ENCODE measurements around the gene MYL12B.
"Not testable (repeated sequence)": the region's sequence is repeated elsewhere in the genome, so short reads cannot be mapped to it uniquely, and the experiment has no call there.

Gene MYL12B

DNA sequence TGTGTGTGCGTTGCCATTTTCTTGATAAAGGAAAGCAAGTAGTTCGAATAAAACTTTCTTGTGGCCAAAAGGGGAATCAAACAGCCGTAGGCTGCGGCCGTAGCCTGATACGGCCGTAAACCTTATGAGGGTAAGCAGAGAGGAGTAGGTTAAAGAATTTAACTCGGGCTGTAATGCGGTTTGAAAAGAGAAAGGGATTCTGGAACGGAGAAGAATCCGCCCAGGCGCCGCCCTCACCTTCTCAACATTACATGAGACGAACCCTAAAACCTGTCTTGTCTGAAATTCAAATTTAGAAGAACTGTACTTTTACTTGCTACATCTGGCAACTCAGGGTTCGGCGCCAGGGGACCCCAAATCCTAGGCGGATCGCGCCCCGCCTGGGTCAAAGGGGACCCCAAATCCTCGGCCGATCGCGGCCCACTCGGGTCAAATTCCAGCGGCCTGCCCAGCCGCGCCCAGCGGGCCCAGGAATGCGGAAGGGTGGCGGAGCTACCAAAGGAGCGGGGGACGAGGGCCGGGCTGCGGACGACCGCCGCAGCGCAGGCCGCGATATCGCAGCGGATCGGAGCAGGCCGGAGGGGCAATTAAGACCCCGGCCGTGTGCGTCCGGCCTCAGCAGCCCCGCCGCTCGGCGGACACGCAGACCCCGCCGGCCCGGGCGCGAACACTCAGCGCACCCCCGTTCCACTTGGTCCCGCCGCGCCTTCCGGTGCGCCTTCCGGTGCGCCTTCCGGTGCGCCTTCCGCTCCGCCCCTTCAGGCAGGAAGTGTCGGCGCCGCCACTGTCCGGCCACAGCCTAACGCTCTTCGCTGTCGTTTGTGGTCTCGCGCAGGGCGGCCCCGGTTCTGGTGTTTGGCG, at the start of gene MYL12B:
Gene MYL12B, plus strand, starts transcription at position 761 of the 861 bp plus-strand sequence. CDS start 10,766 bp downstream, outside the sequence.
- DNase-seq, result peak; percentile 71

GRCh38 chr18:3212657-3213056, 49.3 kb upstream of the MYL12B start:
- no peak for DNase-seq

GRCh38 chr18:3213300-3214059, 48.5 kb upstream of the MYL12B start:
- peak; percentile 11 for DNase-seq

DNA sequence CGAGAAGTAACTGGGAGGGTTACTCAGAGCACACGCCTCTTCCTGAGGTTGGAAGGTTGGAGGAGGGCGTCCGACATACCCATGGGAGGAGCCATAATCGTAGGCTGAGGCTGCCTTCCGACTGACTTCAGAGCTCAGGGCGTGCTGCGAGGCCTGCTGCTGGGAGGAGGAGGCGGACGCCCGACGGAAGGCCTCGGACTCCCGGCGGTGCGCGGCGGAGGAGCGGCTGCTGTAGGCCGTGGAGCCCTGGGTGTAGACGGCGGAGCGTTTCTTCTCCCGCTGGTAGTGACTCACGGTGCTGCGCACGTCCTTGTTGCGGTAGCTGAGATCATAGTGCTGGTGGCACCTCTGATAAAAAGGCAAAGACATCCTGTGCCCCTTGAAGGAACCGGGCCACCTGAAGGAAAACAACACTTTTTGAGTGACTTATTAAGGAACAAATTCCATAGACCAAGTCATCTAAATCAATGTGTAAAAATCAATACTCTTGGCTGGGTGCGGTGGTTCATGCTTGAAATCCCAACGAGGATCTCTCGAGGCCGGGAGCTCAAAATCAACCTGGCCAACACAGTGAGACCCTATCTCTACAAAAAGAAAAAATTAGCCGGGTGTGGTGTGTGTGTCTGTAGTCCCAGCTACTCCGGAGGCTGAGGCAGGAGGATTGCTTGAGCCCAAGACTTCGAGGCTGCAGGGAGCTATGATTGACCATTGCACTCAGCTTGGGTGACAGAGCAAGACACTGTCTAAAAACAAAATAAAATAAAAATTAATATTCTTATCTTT, 46.9 kb upstream of the MYL12B start:
- DNase-seq, result no peak

DNA sequence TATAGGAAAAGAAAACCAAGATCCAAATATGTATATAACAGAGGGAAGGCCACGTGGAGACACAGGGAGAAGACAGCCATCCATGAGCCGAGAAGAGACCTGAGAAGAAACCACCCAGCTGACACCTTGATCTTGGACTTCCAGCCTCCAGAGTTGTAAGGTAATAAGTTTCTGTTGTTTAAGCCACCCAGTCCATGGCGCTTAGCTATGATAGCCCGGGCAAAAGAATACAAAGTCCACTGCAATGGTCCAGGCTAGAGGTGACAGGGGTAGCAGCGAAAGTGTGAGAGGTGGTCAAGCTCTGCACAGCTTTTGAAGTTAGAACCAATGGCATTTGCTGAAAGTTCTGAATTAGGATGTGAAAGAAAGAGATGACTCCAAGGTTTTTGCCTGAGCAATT, 44.9 kb upstream of the MYL12B start:
- no peak for DNase-seq

DNA sequence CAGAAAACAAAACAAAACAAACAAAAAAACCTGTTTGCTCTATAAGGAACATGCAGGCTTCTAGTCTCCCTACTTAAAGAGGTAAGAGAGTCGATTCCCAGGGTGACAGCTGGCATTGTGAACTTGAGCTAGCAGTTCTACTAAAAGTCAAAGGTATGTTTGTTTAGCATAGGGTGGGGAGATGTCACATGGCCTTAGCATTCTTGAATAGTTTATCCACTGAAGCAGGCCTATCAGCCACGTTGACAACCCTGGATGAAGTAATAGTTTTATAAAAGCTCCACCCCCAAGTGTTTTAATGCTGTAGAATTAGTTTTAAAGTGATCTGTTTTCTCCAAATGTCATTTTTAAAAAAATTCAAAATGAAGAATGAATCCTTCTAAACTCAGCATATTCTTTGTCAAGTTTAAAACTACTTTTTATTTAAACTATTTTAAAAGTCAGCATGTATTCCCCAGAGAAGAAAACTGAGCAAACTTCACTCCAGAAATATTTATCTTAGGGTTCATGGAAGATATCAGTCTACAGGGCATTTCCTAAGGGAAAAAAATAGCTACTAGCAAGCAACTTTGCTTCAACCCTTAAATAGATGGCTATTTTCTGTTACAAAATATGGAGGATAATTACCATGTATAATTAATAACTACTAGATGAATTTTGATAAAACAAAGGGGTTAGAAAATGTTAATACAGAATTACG, 43.8 kb upstream of the MYL12B start:
- peak; percentile 80 for DNase-seq

GRCh38 chr18:3218819-3219218, 43.1 kb upstream of the MYL12B start:
- DNase-seq, result no peak

GRCh38 chr18:3219241-3219630, 42.7 kb upstream of the MYL12B start:
- no peak for DNase-seq

DNA sequence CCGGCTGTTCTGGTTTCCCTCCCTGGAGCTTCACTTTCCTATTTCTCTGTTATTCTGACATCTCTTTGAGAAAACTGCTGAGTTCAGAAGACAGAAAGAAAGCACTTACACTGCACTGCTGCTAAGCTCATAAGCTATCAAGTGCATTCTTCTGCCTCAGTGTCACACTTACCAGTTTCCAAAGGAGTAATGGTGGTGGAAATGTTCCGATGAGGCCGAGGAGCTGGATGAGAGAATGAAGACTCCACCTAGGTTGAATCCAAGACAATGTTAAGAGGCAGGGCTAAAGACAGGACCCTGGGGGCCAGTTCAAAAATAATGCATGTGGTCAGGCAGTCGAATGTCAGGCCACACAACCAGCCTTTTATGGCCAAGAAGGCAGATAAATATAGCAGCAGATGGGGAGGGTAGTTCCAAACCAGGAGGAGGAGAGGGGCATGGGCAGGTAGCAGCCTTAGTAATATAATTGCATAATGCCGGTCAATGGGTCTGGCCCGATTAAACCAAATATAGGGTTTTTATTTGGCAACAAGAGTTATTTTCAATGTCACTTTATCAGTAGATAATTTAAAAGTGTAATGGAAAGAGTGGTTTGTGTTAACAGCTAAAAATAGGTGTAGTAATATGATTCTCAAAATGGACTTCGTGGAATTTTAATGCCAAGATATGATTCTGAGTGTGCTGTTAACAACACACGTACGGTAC, 42.1 kb upstream of the MYL12B start, which contains the start of gene MYOM1:
Gene MYOM1, minus strand, starts transcription at position 338 of the 705 bp plus-strand sequence. CDS start 4,745 bp downstream, outside the sequence.
- DNase-seq, result no peak

DNA sequence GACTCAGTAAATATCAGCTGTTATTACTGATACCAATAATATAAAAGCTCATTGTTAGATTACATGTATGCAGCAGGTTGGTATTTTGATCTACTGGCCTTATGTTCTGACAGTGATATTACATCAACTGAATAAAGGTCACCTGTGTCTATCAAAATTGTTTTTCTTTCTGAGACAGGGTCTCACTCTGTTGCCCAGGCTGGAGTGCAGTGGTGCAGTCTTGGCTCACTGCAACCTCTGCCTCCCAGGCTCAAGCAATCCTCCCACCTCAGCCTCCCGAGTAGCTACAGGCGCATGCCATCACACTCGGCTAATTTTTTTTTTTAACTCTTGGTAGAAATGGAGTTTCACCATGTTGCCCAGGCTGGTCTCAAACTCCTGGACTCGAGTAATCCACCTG, 41.1 kb upstream of the MYL12B start:
- not testable (repeated sequence) for DNase-seq

DNA sequence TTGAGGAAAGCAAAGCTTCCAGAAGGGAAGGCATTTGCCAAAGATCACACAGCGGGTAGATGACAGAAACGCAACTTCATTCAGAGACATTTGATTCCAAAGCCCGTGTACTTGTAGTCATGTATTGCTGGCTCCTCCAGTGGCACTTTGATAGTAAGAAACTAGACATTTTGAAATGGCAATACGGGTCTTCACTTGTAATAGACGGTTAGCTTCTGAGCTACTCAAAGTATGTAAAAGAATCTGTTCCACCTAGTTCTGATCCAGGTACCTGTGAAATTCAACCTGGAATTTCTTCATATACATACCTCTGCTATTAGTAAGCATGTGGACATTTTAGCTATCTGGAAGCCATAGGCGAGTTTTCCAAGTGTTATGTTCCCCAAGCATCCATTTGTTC, 40.4 kb upstream of the MYL12B start:
- DNase-seq, result no peak

GRCh38 chr18:3223356-3223755, 38.6 kb upstream of the MYL12B start:
- DNase-seq, result no peak

DNA sequence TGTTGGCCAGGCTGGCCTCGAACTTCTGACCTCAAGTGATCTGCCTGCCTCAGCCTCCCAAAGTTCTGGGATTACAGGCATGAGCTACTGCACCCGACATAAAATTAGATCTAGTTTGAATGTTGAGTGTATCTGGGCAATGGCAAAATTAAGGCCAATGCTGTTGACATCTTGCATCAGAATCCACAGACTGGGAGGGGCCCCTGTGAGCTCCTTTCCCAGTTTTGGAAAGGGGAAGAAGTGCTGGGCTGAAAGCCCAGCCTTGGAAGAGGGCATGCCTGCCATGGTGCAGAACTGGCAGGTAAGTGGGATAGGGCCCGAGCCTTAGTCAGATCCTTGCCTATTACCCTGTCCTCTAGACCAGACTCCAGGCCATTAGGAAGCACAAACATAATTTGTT, 37.7 kb upstream of the MYL12B start:
- no peak for DNase-seq

GRCh38 chr18:3225588-3225987, 36.3 kb upstream of the MYL12B start:
- DNase-seq, result no peak

- DNase-seq, result no peak
Observed at GRCh38 chr18:3226048-3226447, 35.9 kb upstream of the MYL12B start.

- no peak for DNase-seq
Observed at GRCh38 chr18:3230401-3231334, 31.3 kb upstream of the MYL12B start.

- DNase-seq, result no peak
Observed at GRCh38 chr18:3233004-3233403, 28.9 kb upstream of the MYL12B start.

DNA sequence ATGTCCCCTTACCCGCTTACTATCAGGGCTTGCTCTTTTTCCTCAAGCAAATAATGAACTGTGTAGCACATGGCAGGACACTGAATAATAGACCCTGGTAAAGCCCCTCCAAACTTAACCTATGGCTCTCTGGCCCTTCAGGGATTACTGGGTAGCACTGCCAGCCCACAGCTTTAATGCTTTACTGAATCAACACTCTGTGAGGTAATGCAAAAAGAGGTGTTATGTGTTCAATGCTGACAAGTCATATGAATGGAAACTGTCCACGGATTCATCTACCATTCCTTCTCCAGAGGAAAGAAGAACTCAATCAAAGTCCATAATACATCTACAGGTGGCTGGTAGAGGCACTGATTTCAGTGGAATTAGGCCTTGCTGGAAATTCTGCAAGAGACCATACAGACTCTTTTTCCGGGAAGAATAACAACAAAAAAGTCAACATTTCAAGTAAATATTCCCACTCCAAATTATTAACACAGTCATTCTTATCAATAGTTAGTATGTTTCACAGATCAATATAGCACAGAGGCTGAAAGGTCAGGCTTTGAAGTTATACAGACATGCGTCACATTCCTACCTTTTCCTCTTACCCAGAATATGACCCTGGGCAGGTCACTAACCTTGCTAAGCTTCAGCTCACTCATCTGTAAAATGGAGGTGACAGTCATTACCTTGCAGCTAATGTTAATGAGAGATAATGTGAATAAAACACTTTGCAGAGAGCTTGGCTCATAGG, 28.3 kb upstream of the MYL12B start:
- no peak for DNase-seq

GRCh38 chr18:3234457-3234856, 27.5 kb upstream of the MYL12B start:
- no peak for DNase-seq

DNA sequence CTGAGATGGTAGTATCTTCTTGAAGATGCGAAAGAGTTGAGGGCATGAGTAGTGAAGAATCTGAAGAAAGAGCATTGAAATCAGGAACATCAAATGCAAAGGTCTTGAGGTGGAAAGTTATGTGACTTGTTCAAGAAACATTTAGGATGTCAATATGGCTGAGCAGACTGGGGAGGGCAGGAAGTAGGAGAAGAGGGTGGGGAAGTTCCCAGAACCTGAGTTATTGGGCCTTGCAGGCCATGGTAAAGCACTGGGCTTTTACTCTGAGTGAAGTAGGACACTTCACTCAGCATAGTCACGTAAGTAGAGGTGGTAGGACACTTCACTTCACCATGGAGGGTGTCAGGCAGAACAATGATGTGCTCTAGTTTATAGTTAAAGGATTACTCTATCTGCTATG, 26.1 kb upstream of the MYL12B start:
- DNase-seq, result no peak
